ENCODE data around the gene PKHD1.

PKHD1 gene

DNA sequence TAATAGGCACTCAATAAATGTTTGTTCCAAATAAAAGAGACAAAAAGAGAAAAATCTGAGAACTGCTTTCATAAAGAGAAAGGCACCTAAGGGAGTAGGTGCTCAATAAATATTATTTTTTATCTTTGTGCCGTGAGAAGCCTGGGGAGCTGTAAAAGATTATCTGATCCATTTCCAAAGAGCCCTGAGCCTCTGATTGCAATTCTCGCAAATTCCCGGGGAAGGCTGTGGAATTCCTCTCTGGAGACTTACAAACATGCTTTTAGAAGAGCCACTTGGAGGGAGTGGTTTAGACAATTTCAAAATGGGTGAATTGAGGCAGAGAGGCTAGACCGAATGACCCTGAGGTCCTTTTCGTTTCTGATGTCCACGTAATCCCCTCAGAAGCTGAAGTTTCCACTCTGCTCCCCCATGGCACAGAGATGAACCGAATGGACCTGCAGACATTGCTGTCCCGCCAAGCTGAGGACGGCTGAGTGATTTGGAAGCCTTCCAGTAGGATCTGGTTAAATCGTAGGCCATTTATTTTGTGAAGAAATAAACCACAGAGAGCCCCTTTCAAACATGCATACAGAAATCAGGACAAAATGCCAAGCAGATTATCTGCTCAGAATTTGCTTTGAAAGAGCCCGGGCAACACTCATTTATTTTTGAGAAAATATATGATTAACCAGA is 77.8 kb downstream of the PKHD1 start:
- no peak for DNase-seq (ENCODE audit: low read depth)
- no peak overlapping the region for H3K4me3 ChIP-seq (ENCODE audit: low read depth, low read length)
- TF ChIP-seq MYC (IDR thresholded peaks at IDR 0.05; ENCODE audit: low read depth, low read length): no peak
- TF ChIP-seq, protein P1, sequence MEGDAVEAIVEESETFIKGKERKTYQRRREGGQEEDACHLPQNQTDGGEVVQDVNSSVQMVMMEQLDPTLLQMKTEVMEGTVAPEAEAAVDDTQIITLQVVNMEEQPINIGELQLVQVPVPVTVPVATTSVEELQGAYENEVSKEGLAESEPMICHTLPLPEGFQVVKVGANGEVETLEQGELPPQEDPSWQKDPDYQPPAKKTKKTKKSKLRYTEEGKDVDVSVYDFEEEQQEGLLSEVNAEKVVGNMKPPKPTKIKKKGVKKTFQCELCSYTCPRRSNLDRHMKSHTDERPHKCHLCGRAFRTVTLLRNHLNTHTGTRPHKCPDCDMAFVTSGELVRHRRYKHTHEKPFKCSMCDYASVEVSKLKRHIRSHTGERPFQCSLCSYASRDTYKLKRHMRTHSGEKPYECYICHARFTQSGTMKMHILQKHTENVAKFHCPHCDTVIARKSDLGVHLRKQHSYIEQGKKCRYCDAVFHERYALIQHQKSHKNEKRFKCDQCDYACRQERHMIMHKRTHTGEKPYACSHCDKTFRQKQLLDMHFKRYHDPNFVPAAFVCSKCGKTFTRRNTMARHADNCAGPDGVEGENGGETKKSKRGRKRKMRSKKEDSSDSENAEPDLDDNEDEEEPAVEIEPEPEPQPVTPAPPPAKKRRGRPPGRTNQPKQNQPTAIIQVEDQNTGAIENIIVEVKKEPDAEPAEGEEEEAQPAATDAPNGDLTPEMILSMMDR (IDR thresholded peaks at IDR 0.05; ENCODE audit: low read depth, low read length): no peak
- TF ChIP-seq POLR2A (IDR thresholded peaks at IDR 0.05; ENCODE audit: extremely low read depth, insufficient read length): no peak
- TF ChIP-seq, protein P2, sequence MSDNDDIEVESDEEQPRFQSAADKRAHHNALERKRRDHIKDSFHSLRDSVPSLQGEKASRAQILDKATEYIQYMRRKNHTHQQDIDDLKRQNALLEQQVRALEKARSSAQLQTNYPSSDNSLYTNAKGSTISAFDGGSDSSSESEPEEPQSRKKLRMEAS (IDR thresholded peaks at IDR 0.05; ENCODE audit: low read depth, low read length): no peak

DNA sequence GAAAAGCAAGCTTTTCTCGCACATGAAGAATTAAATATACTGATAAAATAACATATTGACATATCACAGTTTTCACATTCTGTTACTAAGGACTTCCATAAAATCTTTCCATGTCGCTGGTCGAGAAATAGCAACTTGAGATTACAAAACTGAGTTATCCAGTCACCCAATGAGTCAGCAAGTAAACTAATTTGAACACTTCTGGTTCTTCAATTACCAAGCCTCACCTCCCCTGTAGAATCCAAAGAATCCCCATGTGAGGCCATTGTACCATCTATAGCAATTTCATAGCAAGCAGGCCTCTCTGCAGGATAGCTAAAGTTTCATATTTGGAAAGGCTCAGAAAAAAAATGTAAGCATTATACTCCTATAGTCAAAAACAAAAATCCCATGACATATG is 87.3 kb downstream of the PKHD1 start:
- H3K4me3 ChIP-seq (ENCODE audit: low read depth, low read length): no peak overlapping the region
- TF ChIP-seq, protein P2 (IDR thresholded peaks at IDR 0.05; ENCODE audit: low read depth, low read length): no peak
- TF ChIP-seq POLR2A (IDR thresholded peaks at IDR 0.05; ENCODE audit: extremely low read depth, insufficient read length): no peak
- no peak for TF ChIP-seq MYC (IDR thresholded peaks at IDR 0.05; ENCODE audit: low read depth, low read length)
- TF ChIP-seq, protein P1 (IDR thresholded peaks at IDR 0.05; ENCODE audit: low read depth, low read length): no peak
- DNase-seq (ENCODE audit: low read depth): no peak

DNA sequence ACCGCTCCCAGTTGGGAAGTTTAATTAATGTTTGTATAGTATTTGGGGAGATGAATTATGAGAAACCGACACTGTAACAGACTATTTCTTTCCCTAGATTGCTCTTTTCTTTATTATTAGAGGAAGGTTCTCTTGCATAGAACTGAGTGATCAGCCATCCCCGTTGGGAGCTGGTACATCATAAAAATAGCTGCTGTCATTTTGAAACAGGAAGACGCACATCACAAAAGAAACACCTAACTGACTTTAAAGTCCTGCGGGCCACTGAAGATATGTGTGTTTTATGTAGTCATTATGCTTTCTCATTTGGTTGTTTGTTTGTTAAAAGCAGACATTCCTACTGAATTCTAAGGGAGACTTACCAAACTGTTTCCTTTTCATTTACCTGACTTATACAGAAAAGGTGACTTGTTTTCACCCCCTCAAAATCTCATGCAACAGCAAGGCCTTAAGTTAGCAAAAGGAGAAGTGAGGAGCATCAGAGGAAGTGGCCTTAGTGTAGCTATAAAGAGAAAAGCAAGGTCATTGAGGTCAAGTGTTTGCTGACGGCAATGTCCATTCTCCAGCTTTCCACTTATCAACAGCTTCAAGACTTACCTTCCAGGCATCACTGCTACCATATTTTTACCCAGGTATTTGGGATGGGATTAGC is 91.0 kb downstream of the PKHD1 start:
- TF ChIP-seq, protein P2 (IDR thresholded peaks at IDR 0.05; ENCODE audit: low read depth, low read length): no peak
- no peak for TF ChIP-seq POLR2A (IDR thresholded peaks at IDR 0.05; ENCODE audit: extremely low read depth, insufficient read length)
- TF ChIP-seq, protein P1 (IDR thresholded peaks at IDR 0.05; ENCODE audit: low read depth, low read length): no peak
- TF ChIP-seq MYC (IDR thresholded peaks at IDR 0.05; ENCODE audit: low read depth, low read length): no peak
- H3K4me3 ChIP-seq (ENCODE audit: low read depth, low read length): no peak overlapping the region
- peak; percentile 27 for DNase-seq (ENCODE audit: low read depth)

DNA sequence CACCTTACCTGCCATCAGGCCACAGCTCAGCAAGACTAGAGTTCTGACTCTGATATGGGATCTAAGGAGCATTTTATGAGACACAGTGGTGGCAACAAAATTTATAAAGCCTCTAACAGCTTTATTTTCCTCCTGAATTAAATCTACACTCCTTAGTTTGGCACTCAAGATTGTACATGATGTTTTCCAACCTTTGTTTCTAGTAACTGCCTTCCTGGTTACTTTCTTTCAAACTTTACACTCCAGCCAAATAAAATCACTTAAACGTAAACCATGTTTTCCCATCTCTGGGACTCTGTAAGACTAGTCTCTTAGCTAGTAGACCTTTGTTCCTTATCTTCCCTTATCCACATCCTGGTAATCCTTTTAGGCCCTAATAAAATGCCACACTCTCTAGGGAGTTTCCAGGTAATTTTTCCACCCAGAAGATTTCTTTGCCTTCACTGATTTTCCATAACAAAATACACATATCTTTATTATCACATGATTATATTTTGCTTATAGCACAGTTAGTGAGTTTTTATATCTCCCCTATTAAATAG is 92.1 kb downstream of the PKHD1 start:
- TF ChIP-seq POLR2A (IDR thresholded peaks at IDR 0.05; ENCODE audit: extremely low read depth, insufficient read length) (no peak), MYC (IDR thresholded peaks at IDR 0.05; ENCODE audit: low read depth, low read length) (no peak)
- TF ChIP-seq, protein P1 (IDR thresholded peaks at IDR 0.05; ENCODE audit: low read depth, low read length): no peak
- TF ChIP-seq, protein P2 (IDR thresholded peaks at IDR 0.05; ENCODE audit: low read depth, low read length): no peak
- DNase-seq (ENCODE audit: low read depth): no peak

DNA sequence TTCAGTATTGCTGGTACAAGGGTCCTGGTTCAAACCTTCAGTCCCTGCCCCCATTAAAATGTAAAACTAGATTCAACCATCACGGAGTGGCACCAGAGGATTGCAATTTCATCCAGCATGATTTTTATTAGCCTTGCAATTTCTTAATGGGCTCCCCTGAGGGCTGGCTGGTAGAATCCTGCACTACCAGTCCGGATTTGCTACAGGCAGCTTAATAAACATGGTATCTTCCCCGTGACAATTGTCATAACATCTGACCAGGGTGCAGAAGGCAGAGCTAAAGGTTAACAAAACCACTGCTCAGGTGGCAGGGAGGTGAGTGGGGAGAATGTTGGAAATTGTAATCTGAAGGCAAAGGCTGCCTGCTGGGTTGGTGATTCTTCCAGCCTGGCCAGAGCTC is 94.5 kb downstream of the PKHD1 start:
- no peak overlapping the region for H3K4me3 ChIP-seq (ENCODE audit: low read depth, low read length)
- no peak for DNase-seq (ENCODE audit: low read depth)
- TF ChIP-seq, protein P2 (IDR thresholded peaks at IDR 0.05; ENCODE audit: low read depth, low read length): no peak
- TF ChIP-seq POLR2A (IDR thresholded peaks at IDR 0.05; ENCODE audit: extremely low read depth, insufficient read length): no peak
- TF ChIP-seq MYC (IDR thresholded peaks at IDR 0.05; ENCODE audit: low read depth, low read length): no peak
- TF ChIP-seq, protein P1 (IDR thresholded peaks at IDR 0.05; ENCODE audit: low read depth, low read length): no peak

More for the DNA sequence above, 92.1 kb downstream of the PKHD1 start:
- H3K4me3 ChIP-seq (ENCODE audit: low read depth, low read length): no peak overlapping the region
